ENCODE measurements around the gene NPSR1. TPM values are rescaled to one million over a fixed set of nuclear protein-coding genes. Genes with fewer than 3 reads are reported as not detected.

The NPSR1 gene
- total RNA-seq, 4 donors from 2014 or later = 0.95 to 9.7 TPM; not detected in 2

GRCh38 chr7:34672430-34672829, 14.4 kb downstream of the NPSR1 start:
- Histone ChIP-seq H3K27me3 (no peaks in the 10 kb centered on the region), H3K4me3 (no peak overlapping the region), H3K36me3 (no peaks in the 10 kb centered on the region), H3K4me1 (no peaks in the 10 kb centered on the region), H3K9me3 (no peaks in the 10 kb centered on the region), H3K27ac (no peak overlapping the region)
- DNase-seq = no peak
- TF ChIP-seq CTCF (IDR thresholded peaks at IDR 0.05) = no peak
- no peak for TF ChIP-seq POLR2AphosphoS5 (IDR thresholded peaks at IDR 0.05)
- no peak for TF ChIP-seq EP300 (IDR thresholded peaks at IDR 0.05; ENCODE audit: low read depth)
- no peak for TF ChIP-seq POLR2A (IDR thresholded peaks at IDR 0.05)
- intact Hi-C loops (cut with DNase I; ENCODE audit: low total_unique reads) = no loop called here
- WGBS, 2 donors (ENCODE audit: low coverage in 1 of 2) = 66 to 77% methylated on average over 6 of the region's 6 CpGs
- in situ Hi-C loops (cut with MboI; ENCODE audit: low pct_ligation_motif_present in 1 of 4, low pct_unique_long_range_greater_than_20kb in 1 of 4, low sequenced_read_pairs in 3 of 4) = no loop called here

GRCh38 chr7:34673066-34673465, 15.0 kb downstream of the NPSR1 start:
- intact Hi-C loops (cut with DNase I; ENCODE audit: low total_unique reads) (no loop called here), in situ Hi-C loops (cut with MboI; ENCODE audit: low pct_ligation_motif_present in 1 of 4, low pct_unique_long_range_greater_than_20kb in 1 of 4, low sequenced_read_pairs in 3 of 4) (no loop called here)
- DNase-seq = no peak
- Histone ChIP-seq H3K4me3 (no peak overlapping the region), H3K36me3 (no peaks in the 10 kb centered on the region), H3K27ac (no peak overlapping the region), H3K9me3 (no peaks in the 10 kb centered on the region), H3K27me3 (no peaks in the 10 kb centered on the region), H3K4me1 (no peaks in the 10 kb centered on the region)
- 61 to 94% methylated on average over 3 of the region's 3 CpGs for WGBS, 2 donors (ENCODE audit: low coverage in 1 of 2)
- TF ChIP-seq POLR2AphosphoS5 (IDR thresholded peaks at IDR 0.05) (no peak), POLR2A (IDR thresholded peaks at IDR 0.05) (no peak), CTCF (IDR thresholded peaks at IDR 0.05) (no peak), EP300 (IDR thresholded peaks at IDR 0.05; ENCODE audit: low read depth) (no peak)

- Histone ChIP-seq H3K27me3 (no peaks in the 10 kb centered on the region), H3K9me3 (no peaks in the 10 kb centered on the region), H3K4me3 (no peak overlapping the region), H3K4me1 (no peaks in the 10 kb centered on the region), H3K27ac (no peak overlapping the region), H3K36me3 (no peaks in the 10 kb centered on the region)
- 63 to 100% methylated on average over 1 to 2 of the region's 2 CpGs for WGBS, 2 donors (ENCODE audit: low coverage in 1 of 2)
- intact Hi-C loops (cut with DNase I; ENCODE audit: low total_unique reads) = no loop called here
- in situ Hi-C loops (cut with MboI; ENCODE audit: low pct_ligation_motif_present in 1 of 4, low pct_unique_long_range_greater_than_20kb in 1 of 4, low sequenced_read_pairs in 3 of 4) = no loop called here
- TF ChIP-seq POLR2AphosphoS5 (IDR thresholded peaks at IDR 0.05) = no peak
- TF ChIP-seq POLR2A (IDR thresholded peaks at IDR 0.05) = no peak
- TF ChIP-seq CTCF (IDR thresholded peaks at IDR 0.05) = peak in 4 of 5 experiments; percentile 27 to 49 (median 37)
- no peak for DNase-seq
These were observed 17.8 kb downstream of the NPSR1 start for GRCh38 chr7:34675749-34676374.

GRCh38 chr7:34677491-34677890, 19.5 kb downstream of the NPSR1 start:
- Histone ChIP-seq H3K4me3 (no peak overlapping the region), H3K9me3 (no peaks in the 10 kb centered on the region), H3K4me1 (no peaks in the 10 kb centered on the region), H3K27ac (no peak overlapping the region), H3K36me3 (no peaks in the 10 kb centered on the region), H3K27me3 (no peaks in the 10 kb centered on the region)
- intact Hi-C loops (cut with DNase I; ENCODE audit: low total_unique reads) (no loop called here), in situ Hi-C loops (cut with MboI; ENCODE audit: low pct_ligation_motif_present in 1 of 4, low pct_unique_long_range_greater_than_20kb in 1 of 4, low sequenced_read_pairs in 3 of 4) (no loop called here)
- no peak for TF ChIP-seq POLR2AphosphoS5 (IDR thresholded peaks at IDR 0.05)
- no peak for TF ChIP-seq POLR2A (IDR thresholded peaks at IDR 0.05)
- no peak for TF ChIP-seq CTCF (IDR thresholded peaks at IDR 0.05)
- no peak for TF ChIP-seq EP300 (IDR thresholded peaks at IDR 0.05; ENCODE audit: low read depth)
- no peak for DNase-seq
- 38% methylated on average over 2 of the region's 2 CpGs; no CpG with 5 or more reads in 1 of the 2 donors for WGBS, 2 donors (ENCODE audit: low coverage in 1 of 2)
